ENCODE results near the gene APP. TPM values are rescaled to one million over a fixed set of nuclear protein-coding genes. Genes with fewer than 3 reads are reported as not detected.

APP gene
- total RNA-seq, 2 donors from 2014 or later: 506 to 721 TPM

GRCh38 chr21:25967181-25967900 lies 203.2 kb downstream of the APP start:
- no peaks in the 10 kb centered on the region for H3K9me3 ChIP-seq
- peaks cover 4% of the 10 kb centered on the region for H3K36me3 ChIP-seq
- no peak for TF ChIP-seq CTCF (IDR thresholded peaks at IDR 0.05)
- H3K4me1 ChIP-seq: no peaks in the 10 kb centered on the region
- DNase-seq: no peak
- H3K27ac ChIP-seq: no peak overlapping the region
- H3K9ac ChIP-seq (ENCODE audit: low read depth in 2 of 2, low read length in 2 of 2): no peak overlapping the region
- H3K4me3 ChIP-seq: no peak overlapping the region
- intact Hi-C loops (cut with DNase I): no loop called here
- H3K27me3 ChIP-seq: no peaks in the 10 kb centered on the region

- Histone ChIP-seq H3K27me3 (no peaks in the 10 kb centered on the region), H3K9me3 (no peaks in the 10 kb centered on the region), H3K4me3 (no peak overlapping the region), H3K27ac (no peak overlapping the region), H3K36me3 (peaks cover 4% of the 10 kb centered on the region), H3K4me1 (no peaks in the 10 kb centered on the region), H3K9ac (ENCODE audit: low read depth in 2 of 2, low read length in 2 of 2) (no peak overlapping the region)
- DNase-seq: no peak
- intact Hi-C loops (cut with DNase I): no loop called here
- TF ChIP-seq CTCF (IDR thresholded peaks at IDR 0.05): no peak
Measured at GRCh38 chr21:25965951-25966707, 204.4 kb downstream of the APP start.

- Histone ChIP-seq H3K36me3 (no peaks in the 10 kb centered on the region), H3K27me3 (no peaks in the 10 kb centered on the region), H3K4me3 (no peak overlapping the region), H3K9me3 (no peaks in the 10 kb centered on the region), H3K4me1 (no peaks in the 10 kb centered on the region), H3K9ac (ENCODE audit: low read depth in 2 of 2, low read length in 2 of 2) (no peak overlapping the region), H3K27ac (no peak overlapping the region)
- TF ChIP-seq CTCF (IDR thresholded peaks at IDR 0.05): no peak
- DNase-seq: no peak
- intact Hi-C loops (cut with DNase I): no loop called here
Measured at GRCh38 chr21:25964926-25965325, 205.6 kb downstream of the APP start.

- Histone ChIP-seq H3K4me1 (no peaks in the 10 kb centered on the region), H3K36me3 (no peaks in the 10 kb centered on the region), H3K27me3 (no peaks in the 10 kb centered on the region), H3K27ac (peak overlapping the region; percentile 38), H3K9me3 (no peaks in the 10 kb centered on the region), H3K9ac (ENCODE audit: low read depth in 2 of 2, low read length in 2 of 2) (no peak overlapping the region), H3K4me3 (no peak overlapping the region)
- intact Hi-C loops (cut with DNase I): no loop called here
- DNase-seq: no peak
- no peak for TF ChIP-seq CTCF (IDR thresholded peaks at IDR 0.05)
Measured at GRCh38 chr21:25964015-25964414, 206.6 kb downstream of the APP start.

- Histone ChIP-seq H3K9me3 (no peaks in the 10 kb centered on the region), H3K9ac (ENCODE audit: low read depth in 2 of 2, low read length in 2 of 2) (no peak overlapping the region), H3K27me3 (no peaks in the 10 kb centered on the region), H3K4me1 (no peaks in the 10 kb centered on the region), H3K4me3 (no peak overlapping the region), H3K36me3 (no peaks in the 10 kb centered on the region), H3K27ac (peak overlapping the region; percentile 38)
- peak; percentile 43 for DNase-seq
- intact Hi-C loops (cut with DNase I): no loop called here
- TF ChIP-seq CTCF (IDR thresholded peaks at IDR 0.05): no peak
Measured at GRCh38 chr21:25963181-25963580, 207.4 kb downstream of the APP start.

Data from colonic mucosa (tissue), 4 donors.